GM20000 (cell line): ENCODE measurements around the gene EHBP1.

Source experiments
- DNase-seq: peaks from one replicate; pipeline ENCODE4 v3.0.0; 2012; ENCODE audit warnings: low spot score
- CTCF ChIP-seq: IDR thresholded peaks from 2 replicates; pipeline ENCODE4 v1.5.1; 2012; ENCODE audit warnings: mild to moderate bottlenecking, control low read depth; ENCODE audit errors: extremely low read depth, missing control alignments

The EHBP1 gene

GRCh38 chr2:63058144-63058920 is 352.8 kb downstream of the EHBP1 start:
- no peak for TF ChIP-seq CTCF
- peak; percentile 37 for DNase-seq

- no peak for TF ChIP-seq CTCF
- peak; percentile 46 for DNase-seq
Observed at GRCh38 chr2:63058921-63059792, 353.6 kb downstream of the EHBP1 start.

- peak; percentile 26 for DNase-seq
- no peak for TF ChIP-seq CTCF
Observed at GRCh38 chr2:63059793-63060471, 354.4 kb downstream of the EHBP1 start.

- DNase-seq = no peak
- no peak for TF ChIP-seq CTCF
Observed at GRCh38 chr2:63060472-63060991, 355.0 kb downstream of the EHBP1 start.

- no peak for TF ChIP-seq CTCF
- DNase-seq = no peak
Observed at GRCh38 chr2:63064197-63064596, 358.7 kb downstream of the EHBP1 start.

- no peak for DNase-seq
- no peak for TF ChIP-seq CTCF
Observed at GRCh38 chr2:63064661-63065060, 359.1 kb downstream of the EHBP1 start.
